Fibroblast of the aortic adventitia (primary cell): ENCODE data around the gene COL23A1. TPM values are rescaled to one million over a fixed set of nuclear protein-coding genes. Genes with fewer than 3 reads are reported as not detected.

ENCODE experiments used
- DNase-seq: peaks from one replicate; pipeline ENCODE4 v3.0.0-alpha.2; 2010; ENCODE audit warnings: low read depth
- H3K4me3 ChIP-seq: 2 replicates; pipeline ENCODE4 v1.5.1; 2011; ENCODE audit warnings: low read depth, mild to moderate bottlenecking, control low read depth, low read length, moderate library complexity
- CTCF ChIP-seq: IDR thresholded peaks from 2 replicates; pipeline ENCODE4 v1.5.1; 2011; ENCODE audit warnings: mild to moderate bottlenecking, low read length, control low read depth, inconsistent platforms; ENCODE audit not compliant: insufficient read depth
- total RNA-seq: library from RNA; depleted of rRNA; stranded (reverse); fragments of >200 nt; gene quantifications from 2 replicates; pipeline ENCODE4 v1.2.3, GENCODE V29; 2012; ENCODE audit warnings: low replicate concordance

The COL23A1 gene
- total RNA-seq, 1 donor, result not detected

GRCh38 chr5:178206166-178207101 is 383.8 kb downstream of the COL23A1 start:
- H3K4me3 ChIP-seq, result peak overlapping the region; percentile 80
- DNase-seq, result peak; percentile 16
- no peak for TF ChIP-seq CTCF

- no peak for DNase-seq
- TF ChIP-seq CTCF, result no peak
- H3K4me3 ChIP-seq, result peak overlapping the region; percentile 80
Observed at GRCh38 chr5:178205749-178206047, 384.5 kb downstream of the COL23A1 start.

GRCh38 chr5:178204935-178205748 is 385.1 kb downstream of the COL23A1 start:
- peak; percentile 65 for DNase-seq
- peak overlapping the region; percentile 80 for H3K4me3 ChIP-seq
- TF ChIP-seq CTCF, result no peak

GRCh38 chr5:178204182-178204934 is 385.8 kb downstream of the COL23A1 start, which contains the start of gene HNRNPAB:
HNRNPAB (plus strand) TSS chr5:178204533; CDS start chr5:178204838, 305 bp downstream.
- TF ChIP-seq CTCF, result no peak
- DNase-seq, result peak; percentile 97
- peak within 1 kb of the TSS; percentile 80 for H3K4me3 ChIP-seq

- H3K4me3 ChIP-seq, result peak overlapping the region; percentile 80
- DNase-seq, result no peak
- no peak for TF ChIP-seq CTCF
Observed at GRCh38 chr5:178203670-178204181, 386.5 kb downstream of the COL23A1 start.

- DNase-seq, result no peak
- no peak for TF ChIP-seq CTCF
- H3K4me3 ChIP-seq, result no peak overlapping the region
Observed at GRCh38 chr5:178202541-178202940, 387.7 kb downstream of the COL23A1 start.
